Esophagus mucosa (tissue), 1 donor: Measurements from ENCODE around the gene SYCE3. TPM values are rescaled to one million over a fixed set of nuclear protein-coding genes. Genes with fewer than 3 reads are reported as not detected.

Source experiments
- ATAC-seq: fragments of 200-7000 bp; cut with Tn5 transposase; one replicate; pipeline ENCODE4 v1.9.1; 2020
- total RNA-seq: library from RNA; stranded (reverse); gene quantifications from one replicate; pipeline ENCODE4 v1.2.4, GENCODE V29; 2023
- donor health status: DM: yes; HTN: yes; CAD: no.

The SYCE3 gene
- total RNA-seq, 1 donor from 2014 or later, result not detected

GRCh38 chr22:50517495-50518260 lies 45.0 kb downstream of the SYCE3 start:
- no peak for ATAC-seq

GRCh38 chr22:50516891-50517290 lies 45.8 kb downstream of the SYCE3 start:
- ATAC-seq, result no peak

- peak; percentile 10 for ATAC-seq
These were observed 46.7 kb downstream of the SYCE3 start for GRCh38 chr22:50516068-50516467.

DNA sequence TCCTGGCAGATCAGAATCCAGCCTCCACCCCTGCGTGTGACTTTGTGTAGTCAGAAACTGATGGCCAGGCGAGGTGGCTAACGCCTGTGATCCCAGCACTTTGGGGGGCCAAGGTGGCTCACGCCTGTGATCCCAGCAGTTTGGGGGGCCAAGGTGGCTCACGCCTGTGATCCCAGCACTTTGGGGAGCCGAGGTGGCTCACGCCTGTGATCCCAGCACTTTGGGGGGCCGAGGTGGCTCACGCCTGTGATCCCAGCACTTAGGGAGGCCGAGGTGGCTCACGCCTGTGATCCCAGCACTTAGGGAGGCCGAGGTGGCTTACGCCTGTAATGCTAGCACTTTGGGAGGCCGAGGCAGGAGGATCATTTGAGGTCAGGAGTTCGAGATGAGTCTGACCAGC lies 49.5 kb downstream of the SYCE3 start:
- ATAC-seq, result no peak

DNA sequence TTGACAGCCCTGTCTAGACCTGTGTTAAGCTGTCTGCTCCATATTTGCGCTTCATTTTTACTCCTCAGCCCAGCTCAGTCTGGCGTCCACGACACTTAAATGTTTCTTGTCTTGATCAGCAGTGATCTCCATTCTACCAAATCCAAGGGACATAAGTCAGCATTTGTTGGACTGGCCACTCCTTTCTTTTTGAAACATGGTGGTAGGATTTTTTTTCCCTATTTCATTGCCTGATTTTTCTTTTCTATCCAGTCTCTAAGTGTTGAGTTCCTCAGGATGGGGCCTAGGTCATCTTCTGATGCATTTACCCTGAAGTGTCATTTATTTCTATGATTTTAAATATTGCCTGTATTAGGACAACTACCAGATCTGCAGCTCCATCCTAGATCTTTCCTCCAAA lies 53.8 kb downstream of the SYCE3 start:
- ATAC-seq, result no peak

DNA sequence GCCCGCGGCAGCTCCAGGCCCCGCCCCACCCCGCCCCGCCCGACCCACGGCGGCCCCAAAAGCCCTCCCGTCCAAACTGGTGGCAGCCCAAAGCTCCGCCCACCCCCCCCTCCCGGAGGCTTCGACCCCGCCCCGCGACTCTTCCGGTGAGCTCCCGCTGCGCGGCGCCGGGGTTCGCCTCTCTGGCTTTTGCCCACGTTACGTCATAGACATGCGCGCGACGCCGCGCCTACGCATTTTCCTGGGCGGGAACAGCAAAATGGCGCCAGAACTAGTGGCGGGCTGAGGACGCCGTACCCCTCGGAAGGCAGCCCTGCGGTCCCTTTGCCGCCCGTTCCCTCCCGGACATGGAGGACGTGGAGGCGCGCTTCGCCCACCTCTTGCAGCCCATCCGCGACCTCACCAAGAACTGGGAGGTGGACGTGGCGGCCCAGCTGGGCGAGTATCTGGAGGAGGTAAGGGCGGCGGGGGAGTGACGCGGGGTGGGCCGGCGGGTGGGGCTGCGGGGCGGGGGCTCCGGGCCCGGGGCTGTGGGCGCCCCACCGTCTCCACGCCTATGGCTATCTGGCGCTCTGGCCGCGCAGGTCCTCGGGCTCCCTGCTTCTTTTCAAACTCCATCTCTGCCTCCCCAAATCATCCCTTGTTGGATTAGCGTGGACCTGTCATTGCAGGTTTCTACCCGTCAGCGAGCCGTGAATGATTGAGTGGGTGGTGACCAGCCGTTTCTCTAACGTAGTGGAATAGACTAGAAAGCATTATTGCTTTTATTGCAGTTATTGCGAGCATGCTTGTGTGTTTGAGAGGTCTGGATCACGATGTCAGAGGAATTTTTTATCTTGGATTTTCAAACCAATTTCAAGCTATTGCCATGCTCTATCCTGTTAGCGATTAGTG lies 54.5 kb downstream of the SYCE3 start, which contains the start of gene NCAPH2:
NCAPH2 (plus strand) TSS at position 234 of the 894 bp plus-strand sequence; CDS start at position 348, 114 bp downstream.
- ATAC-seq, result peak; percentile 76

DNA sequence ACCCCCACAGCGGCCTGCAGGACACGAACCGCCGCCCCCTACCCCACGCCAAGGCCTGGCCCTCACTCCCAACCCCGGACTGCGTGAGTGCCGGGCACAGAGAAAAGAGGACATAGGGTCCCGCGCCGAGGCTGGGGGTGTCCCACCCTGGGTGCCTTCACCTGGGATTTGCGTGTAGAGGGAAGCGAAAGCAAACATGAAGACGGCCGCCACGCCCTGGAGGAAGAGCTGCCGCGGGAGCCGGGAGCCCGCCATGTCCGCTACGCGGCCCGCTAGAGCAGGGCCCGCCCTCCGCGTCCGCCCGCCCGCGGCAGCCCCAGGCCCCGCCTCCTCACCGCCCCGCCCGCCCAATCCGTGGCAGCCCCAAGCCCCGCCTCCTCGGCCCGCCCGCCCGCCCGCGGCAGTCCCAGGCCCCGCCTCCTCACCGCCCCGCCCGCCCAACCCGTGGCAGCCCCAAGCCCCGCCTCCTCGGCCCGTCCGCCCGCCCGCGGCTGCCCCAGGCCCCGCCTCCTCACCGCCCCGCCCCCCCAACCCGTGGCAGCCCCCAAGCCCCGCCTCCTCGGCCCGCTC lies 55.2 kb downstream of the SYCE3 start, which contains the start of gene LMF2:
LMF2 (minus strand) TSS at position 282 of the 570 bp plus-strand sequence; CDS start at position 255, 27 bp downstream.
- ATAC-seq, result peak; percentile 78

DNA sequence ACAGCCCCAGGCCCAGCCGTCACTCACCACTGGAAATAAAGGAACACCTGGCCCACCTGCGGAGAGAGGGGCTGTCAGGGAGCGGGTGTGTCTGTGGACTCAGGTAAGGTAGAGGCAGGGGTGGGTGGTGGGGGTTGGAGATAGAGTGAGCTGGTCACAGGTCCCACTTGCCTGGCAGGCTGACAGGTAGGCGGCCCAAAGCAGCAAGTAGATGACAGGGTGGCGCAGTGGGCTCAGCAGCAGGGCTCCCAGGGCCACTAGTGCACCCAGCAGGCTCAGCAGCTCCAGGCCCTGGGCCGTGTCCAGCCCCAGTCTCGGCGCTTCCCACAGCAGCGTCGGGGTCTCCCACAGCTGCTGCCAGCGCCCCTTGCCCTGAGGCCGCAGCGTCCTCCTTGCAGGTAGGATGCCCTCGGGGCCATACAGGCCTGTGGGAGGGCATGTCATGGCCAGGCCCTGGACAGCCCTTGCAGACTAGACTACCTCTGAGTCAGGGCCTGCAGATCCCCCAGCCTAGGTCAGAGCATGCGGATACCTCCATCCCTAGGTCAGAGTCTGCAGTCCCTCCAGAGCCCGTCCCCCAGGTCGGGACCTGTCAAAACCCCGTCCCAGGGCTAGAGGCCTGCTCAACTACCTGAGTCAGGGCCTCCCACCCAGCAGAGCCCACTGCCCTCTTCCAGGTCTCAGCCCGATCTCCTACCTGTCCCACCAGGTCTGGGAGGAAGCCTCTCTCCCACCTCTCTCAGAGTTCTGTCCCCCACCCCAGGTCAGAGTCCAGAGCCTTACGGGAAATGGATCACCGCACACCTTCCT lies 55.9 kb downstream of the SYCE3 start:
- ATAC-seq, result peak; percentile 15

DNA sequence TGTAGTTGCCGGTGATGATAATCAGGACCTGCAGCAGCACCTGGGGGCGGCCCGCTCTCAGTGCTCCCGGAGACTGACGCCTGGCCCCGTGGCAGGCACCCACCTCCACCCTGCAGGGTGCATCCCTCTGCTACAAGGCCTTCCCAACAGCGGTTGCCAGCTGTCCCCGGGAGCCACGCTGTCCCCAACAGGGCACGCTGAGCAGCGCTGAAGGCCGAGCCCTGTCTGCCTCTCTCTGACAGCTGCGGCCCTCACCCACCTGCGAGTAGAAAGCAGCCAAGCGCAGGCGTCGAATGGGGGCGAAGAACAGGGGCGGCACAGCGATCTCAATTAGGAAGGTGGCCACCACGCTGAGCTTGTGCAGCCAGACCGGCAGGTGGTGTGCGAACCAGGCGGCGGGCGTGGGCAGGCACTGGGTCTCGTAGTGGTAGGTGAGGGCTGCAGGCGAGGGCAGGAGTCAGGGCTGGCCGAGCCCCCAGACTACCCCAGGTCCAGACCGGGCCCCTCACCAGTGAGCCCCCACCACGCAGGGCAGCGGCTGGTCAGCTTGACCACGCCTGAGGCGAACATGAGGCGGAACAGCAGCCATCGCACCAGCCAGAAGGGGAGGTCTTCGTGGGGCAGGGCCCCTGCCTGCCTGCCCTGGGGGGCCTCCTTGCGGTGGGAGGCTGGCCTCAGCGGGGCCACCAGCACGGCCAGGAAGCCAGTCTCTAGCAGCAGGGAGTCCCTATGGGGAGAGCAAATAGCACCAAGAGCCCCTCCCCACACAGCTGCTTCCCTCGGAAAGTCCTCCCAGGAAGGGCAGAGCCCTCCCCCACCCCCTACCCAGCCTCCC lies 56.7 kb downstream of the SYCE3 start:
- no peak for ATAC-seq

GRCh38 chr22:50505276-50505775 lies 57.4 kb downstream of the SYCE3 start:
- no peak for ATAC-seq

- peak; percentile 24 for ATAC-seq
These were observed 58.1 kb downstream of the SYCE3 start for GRCh38 chr22:50504369-50505211.

GRCh38 chr22:50503475-50504145 lies 59.1 kb downstream of the SYCE3 start:
- no peak for ATAC-seq

- no peak for ATAC-seq
These were observed 59.9 kb downstream of the SYCE3 start for GRCh38 chr22:50502628-50503474.

- no peak for ATAC-seq
These were observed 60.6 kb downstream of the SYCE3 start for GRCh38 chr22:50502096-50502495.
